Brain microvascular endothelial cell (primary cell): Measurements from ENCODE around the gene ZDHHC8.

ENCODE experiments used
- DNase-seq: peaks from one replicate; pipeline ENCODE4 v3.0.0-alpha.2; 2020
- H3K27ac ChIP-seq: fragments of 250-450 bp; sonication (Bioruptor Pico); 2 replicates; pipeline ENCODE4 v1.5.1; 2020; ENCODE audit warnings: mild to moderate bottlenecking, moderate library complexity
- H3K27me3 ChIP-seq: fragments of 250-450 bp; sonication (Bioruptor Pico); replicated peaks from 2 replicates; pipeline ENCODE4 v1.5.1; 2020; ENCODE audit warnings: mild to moderate bottlenecking
- H3K36me3 ChIP-seq: fragments of 250-450 bp; sonication (Bioruptor Pico); replicated peaks from 2 replicates; pipeline ENCODE4 v1.5.1; 2020; ENCODE audit warnings: mild to moderate bottlenecking
- H3K4me3 ChIP-seq: 2 replicates; pipeline ENCODE4 v1.5.1; 2011; ENCODE audit warnings: low read depth, mild to moderate bottlenecking, control low read depth, low read length, moderate library complexity
- CTCF ChIP-seq: IDR thresholded peaks from 2 replicates; pipeline ENCODE4 v1.5.1; 2011; ENCODE audit warnings: low read depth, mild to moderate bottlenecking, moderate library complexity, low read length, control low read depth, inconsistent platforms; ENCODE audit errors: missing control alignments
- in situ Hi-C: cut with HindIII; loops from 2 replicates; pipeline ENCODE4 v1.10.0; 2017; ENCODE audit warnings: low sequenced_read_pairs, low pct_ligation_motif_present

The ZDHHC8 gene

GRCh38 chr22:20181194-20181883 lies 49.7 kb downstream of the ZDHHC8 start:
- no peaks in the 10 kb centered on the region for H3K36me3 ChIP-seq
- H3K4me3 ChIP-seq: no peak overlapping the region
- DNase-seq: no peak
- in situ Hi-C loops: no loop called here
- TF ChIP-seq CTCF: no peak
- H3K27ac ChIP-seq: no peak overlapping the region
- no peaks in the 10 kb centered on the region for H3K27me3 ChIP-seq

- no peak overlapping the region for H3K27ac ChIP-seq
- no peaks in the 10 kb centered on the region for H3K27me3 ChIP-seq
- DNase-seq: no peak
- no peak for TF ChIP-seq CTCF
- in situ Hi-C loops: no loop called here
- H3K36me3 ChIP-seq: no peaks in the 10 kb centered on the region
- no peak overlapping the region for H3K4me3 ChIP-seq
Measured at GRCh38 chr22:20181884-20182236, 50.3 kb downstream of the ZDHHC8 start.

GRCh38 chr22:20182365-20182764 lies 50.8 kb downstream of the ZDHHC8 start:
- H3K27ac ChIP-seq: no peak overlapping the region
- no peak overlapping the region for H3K4me3 ChIP-seq
- H3K27me3 ChIP-seq: no peaks in the 10 kb centered on the region
- DNase-seq: no peak
- no peak for TF ChIP-seq CTCF
- H3K36me3 ChIP-seq: no peaks in the 10 kb centered on the region
- in situ Hi-C loops: no loop called here

DNA sequence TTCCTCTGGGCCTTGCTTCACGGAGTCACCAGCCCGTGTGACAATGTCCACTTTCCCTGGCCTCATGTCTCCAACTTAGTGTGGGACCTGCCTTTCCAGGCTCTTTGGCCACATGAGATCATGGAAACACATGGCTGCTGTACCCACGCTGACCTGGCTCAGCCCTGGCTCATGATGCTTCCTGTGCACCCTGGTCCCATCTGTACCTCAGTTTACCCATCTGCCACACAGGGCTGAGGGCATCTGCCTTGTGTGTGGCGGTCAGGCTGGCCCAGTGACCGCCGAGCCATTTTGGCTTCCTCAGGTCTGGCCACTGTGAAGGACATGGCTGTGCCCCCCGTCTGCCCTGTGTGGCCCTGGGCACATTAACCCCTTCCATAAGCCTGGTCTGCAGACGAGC lies 51.5 kb downstream of the ZDHHC8 start:
- no peak overlapping the region for H3K4me3 ChIP-seq
- DNase-seq: no peak

DNA sequence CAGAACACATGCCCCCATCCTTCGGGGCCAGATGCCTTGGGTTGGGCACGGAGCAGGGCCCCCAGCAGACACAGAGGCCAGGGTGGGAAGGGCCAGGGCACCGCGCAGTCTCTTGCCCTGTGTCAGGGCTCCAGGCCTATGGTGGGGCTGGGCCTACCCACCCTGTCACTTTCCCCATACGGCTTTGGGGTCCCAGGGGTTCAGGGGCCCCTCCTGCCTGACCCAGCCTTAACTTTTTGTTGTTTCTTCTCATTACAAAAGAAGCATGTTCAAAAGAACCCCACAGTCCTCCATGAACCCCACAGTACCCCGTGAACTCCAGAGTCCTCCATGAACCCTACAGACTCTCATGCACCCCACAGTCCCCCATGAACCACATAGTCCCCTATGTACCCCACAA lies 52.2 kb downstream of the ZDHHC8 start:
- Histone ChIP-seq H3K4me3 (no peak overlapping the region), H3K27ac (no peak overlapping the region), H3K36me3 (no peaks in the 10 kb centered on the region), H3K27me3 (no peaks in the 10 kb centered on the region)
- in situ Hi-C loops: no loop called here
- DNase-seq: no peak
- no peak for TF ChIP-seq CTCF

More for the DNA sequence above, 51.5 kb downstream of the ZDHHC8 start:
- H3K27me3 ChIP-seq: no peaks in the 10 kb centered on the region
- H3K36me3 ChIP-seq: no peaks in the 10 kb centered on the region
- TF ChIP-seq CTCF: no peak
- no peak overlapping the region for H3K27ac ChIP-seq
- in situ Hi-C loops: no loop called here
